ENCODE measurements around the gene SEMA6C. TPM values are rescaled to one million over a fixed set of nuclear protein-coding genes. Genes with fewer than 3 reads are reported as not detected.

Gene SEMA6C
- total RNA-seq, 1 experiment from 2014 or later, result 2.0 TPM

DNA sequence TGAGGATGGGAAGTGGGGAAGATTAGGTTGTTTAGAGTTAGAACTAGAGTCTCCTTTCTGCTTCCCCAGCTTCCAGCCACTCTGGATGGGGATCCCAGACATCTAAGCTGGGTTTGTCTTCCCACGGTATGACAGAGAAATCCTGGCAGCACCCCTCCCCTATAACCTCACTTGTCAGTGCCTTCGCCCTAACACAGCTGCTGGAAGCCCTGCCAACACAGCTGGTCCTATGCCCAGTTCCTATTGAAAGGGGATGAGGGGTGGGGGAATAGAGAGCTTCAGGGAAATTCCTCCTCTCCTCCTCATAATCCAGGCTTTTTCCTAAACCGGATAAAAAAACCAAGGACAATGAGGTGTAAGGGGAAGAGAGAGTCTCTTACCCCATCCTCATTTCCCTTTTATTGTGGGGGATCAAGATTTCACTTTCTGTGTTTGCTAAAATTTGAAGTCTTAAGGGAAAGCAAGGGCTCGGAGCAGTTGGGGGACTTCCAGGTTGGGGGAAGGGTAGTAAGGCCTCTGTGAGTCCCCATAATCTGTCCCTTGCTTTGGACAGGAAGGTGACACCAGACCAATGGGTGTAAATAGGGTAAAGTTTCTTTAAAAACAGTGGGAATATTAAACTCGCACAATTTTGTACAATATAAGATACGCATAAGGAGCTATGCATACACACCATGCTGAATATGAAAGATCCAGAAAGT, 28.8 kb upstream of the SEMA6C start:
- H3K4me1 ChIP-seq (ENCODE audit: insufficient read depth, low read length), result no peaks in the 10 kb centered on the region
- H3K9ac ChIP-seq (ENCODE audit: low read length), result no peak overlapping the region
- no TSS peak for BruUV-seq (replicated peaks)
- no peak for ATAC-seq
- ChIA-PET POLR2A (ENCODE audit: unreplicated experiment) (no interaction called here), CTCF (no interaction called here)
- TF ChIP-seq, protein P1, sequence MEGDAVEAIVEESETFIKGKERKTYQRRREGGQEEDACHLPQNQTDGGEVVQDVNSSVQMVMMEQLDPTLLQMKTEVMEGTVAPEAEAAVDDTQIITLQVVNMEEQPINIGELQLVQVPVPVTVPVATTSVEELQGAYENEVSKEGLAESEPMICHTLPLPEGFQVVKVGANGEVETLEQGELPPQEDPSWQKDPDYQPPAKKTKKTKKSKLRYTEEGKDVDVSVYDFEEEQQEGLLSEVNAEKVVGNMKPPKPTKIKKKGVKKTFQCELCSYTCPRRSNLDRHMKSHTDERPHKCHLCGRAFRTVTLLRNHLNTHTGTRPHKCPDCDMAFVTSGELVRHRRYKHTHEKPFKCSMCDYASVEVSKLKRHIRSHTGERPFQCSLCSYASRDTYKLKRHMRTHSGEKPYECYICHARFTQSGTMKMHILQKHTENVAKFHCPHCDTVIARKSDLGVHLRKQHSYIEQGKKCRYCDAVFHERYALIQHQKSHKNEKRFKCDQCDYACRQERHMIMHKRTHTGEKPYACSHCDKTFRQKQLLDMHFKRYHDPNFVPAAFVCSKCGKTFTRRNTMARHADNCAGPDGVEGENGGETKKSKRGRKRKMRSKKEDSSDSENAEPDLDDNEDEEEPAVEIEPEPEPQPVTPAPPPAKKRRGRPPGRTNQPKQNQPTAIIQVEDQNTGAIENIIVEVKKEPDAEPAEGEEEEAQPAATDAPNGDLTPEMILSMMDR (conservative IDR thresholded peaks at IDR 0.05; ENCODE audit: low read depth, low read length), result no peak
- no peak overlapping the region for H3K27ac ChIP-seq (ENCODE audit: low read length)
- no peaks in the 10 kb centered on the region for H3K9me2 ChIP-seq (replicated peaks; ENCODE audit: low read length)
- peaks cover 26% of the 10 kb centered on the region; the same call in 1 of the 2 replicates for H3K36me3 ChIP-seq (ENCODE audit: low read depth, low read length)
- H2AFZ ChIP-seq (ENCODE audit: low read length), result no peak overlapping the region
- no peaks in the 10 kb centered on the region for H3K79me2 ChIP-seq (ENCODE audit: low read length)
- H4K20me1 ChIP-seq (ENCODE audit: low read length), result no peaks in the 10 kb centered on the region
- no peaks in the 10 kb centered on the region for H3K27me3 ChIP-seq (ENCODE audit: low read length)
- DNase-seq, result no peak
- no peak overlapping the region for H3K4me2 ChIP-seq (ENCODE audit: low read length)
- H3K9me3 ChIP-seq (ENCODE audit: low read length), result no peaks in the 10 kb centered on the region
- no peaks in the 10 kb centered on the region for H3F3A ChIP-seq (ENCODE audit: low read length, unreplicated experiment)
- no peak overlapping the region for H3K4me3 ChIP-seq (ENCODE audit: low read length)
- intact Hi-C loops (cut with micrococcal nuclease), result no loop called here

DNA sequence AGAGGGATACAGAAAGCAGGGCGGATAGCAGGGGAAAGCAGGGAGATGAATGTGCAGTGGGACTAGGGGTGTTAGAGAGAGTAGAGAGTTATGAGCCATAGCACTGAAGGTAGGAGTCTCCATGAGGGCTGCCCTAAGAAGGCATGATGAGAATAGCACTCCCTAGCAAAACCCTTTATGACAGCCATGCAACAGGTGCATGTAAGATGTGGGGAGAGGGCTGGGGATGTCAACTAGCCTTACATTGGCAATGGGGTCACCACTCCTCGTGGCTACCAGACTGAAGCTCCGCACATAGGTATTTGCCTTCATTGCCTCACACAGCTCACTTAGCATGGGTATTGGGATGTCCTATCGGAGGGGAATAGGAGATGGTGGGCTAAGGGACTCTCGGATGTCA, 24.8 kb upstream of the SEMA6C start:
- Histone ChIP-seq H2AFZ (ENCODE audit: low read length) (no peak overlapping the region), H3K27ac (ENCODE audit: low read length) (no peak overlapping the region), H3K9me3 (ENCODE audit: low read length) (no peaks in the 10 kb centered on the region), H3K9me2 (replicated peaks; ENCODE audit: low read length) (no peaks in the 10 kb centered on the region), H4K20me1 (ENCODE audit: low read length) (no peaks in the 10 kb centered on the region), H3K36me3 (ENCODE audit: low read depth, low read length) (peaks cover 5% of the 10 kb centered on the region; the same call in 1 of the 2 replicates), H3K9ac (ENCODE audit: low read length) (no peak overlapping the region), H3F3A (ENCODE audit: low read length, unreplicated experiment) (no peaks in the 10 kb centered on the region), H3K79me2 (ENCODE audit: low read length) (peaks cover 12% of the 10 kb centered on the region), H3K4me2 (ENCODE audit: low read length) (no peak overlapping the region), H3K4me1 (ENCODE audit: insufficient read depth, low read length) (peaks cover 7% of the 10 kb centered on the region), H3K27me3 (ENCODE audit: low read length) (no peaks in the 10 kb centered on the region), H3K4me3 (ENCODE audit: low read length) (no peak overlapping the region)
- POLR2A ChIA-PET (ENCODE audit: unreplicated experiment), result no interaction called here
- ATAC-seq (no peak), DNase-seq (no peak)
- no TSS peak for BruUV-seq (replicated peaks)
- CTCF ChIA-PET, result no interaction called here
- TF ChIP-seq EZH2phosphoT487 (IDR thresholded peaks at IDR 0.05; ENCODE audit: borderline replicate concordance, low read length) (no peak), EZH2 (IDR thresholded peaks at IDR 0.05; ENCODE audit: low read length, unreplicated experiment) (no peak)
- TF ChIP-seq, protein P1 (conservative IDR thresholded peaks at IDR 0.05; ENCODE audit: low read depth, low read length), result no peak
- intact Hi-C loops (cut with micrococcal nuclease), result no loop called here

- ATAC-seq (no peak), DNase-seq (no peak)
- Histone ChIP-seq H3K9ac (ENCODE audit: low read length) (peak overlapping the region; percentile 87), H3F3A (ENCODE audit: low read length, unreplicated experiment) (no peaks in the 10 kb centered on the region), H3K27me3 (ENCODE audit: low read length) (no peaks in the 10 kb centered on the region), H3K4me1 (ENCODE audit: insufficient read depth, low read length) (peaks cover 18% of the 10 kb centered on the region), H3K9me3 (ENCODE audit: low read length) (no peaks in the 10 kb centered on the region), H3K9me2 (replicated peaks; ENCODE audit: low read length) (no peaks in the 10 kb centered on the region), H3K27ac (ENCODE audit: low read length) (no peak overlapping the region), H3K79me2 (ENCODE audit: low read length) (peaks cover 32% of the 10 kb centered on the region), H3K4me2 (ENCODE audit: low read length) (peak overlapping the region; percentile 94), H3K36me3 (ENCODE audit: low read depth, low read length) (no peaks in the 10 kb centered on the region; the same call in 1 of the 2 replicates), H3K4me3 (ENCODE audit: low read length) (peak overlapping the region; percentile 85), H4K20me1 (ENCODE audit: low read length) (no peaks in the 10 kb centered on the region), H2AFZ (ENCODE audit: low read length) (0 out of 2 replicates have a peak overlapping the region, but pooled peaks have one; percentile 96)
- POLR2A ChIA-PET (ENCODE audit: unreplicated experiment), result interaction anchor here (0.5 to 1.1 kb wide), 2 partner anchors 22 to 36 kb away, joined by 3 to 7 read pairs; no protein-coding TSS in a partner anchor
- intact Hi-C loops (cut with micrococcal nuclease), result no loop called here
- TF ChIP-seq EZH2phosphoT487 (IDR thresholded peaks at IDR 0.05; ENCODE audit: borderline replicate concordance, low read length) (no peak), EZH2 (IDR thresholded peaks at IDR 0.05; ENCODE audit: low read length, unreplicated experiment) (no peak)
- TF ChIP-seq, protein P1 (conservative IDR thresholded peaks at IDR 0.05; ENCODE audit: low read depth, low read length), result no peak
- no TSS peak for BruUV-seq (replicated peaks)
- CTCF ChIA-PET, result no interaction called here
Observed at GRCh38 chr1:151167116-151167515, 20.7 kb upstream of the SEMA6C start.

Data from PC-3 (cell line).